ENCODE measurements around the gene LILRB1.
"Not testable (repeated sequence)": the region's sequence is repeated elsewhere in the genome, so short reads cannot be mapped to it uniquely, and the experiment has no call there.

The LILRB1 gene

DNA sequence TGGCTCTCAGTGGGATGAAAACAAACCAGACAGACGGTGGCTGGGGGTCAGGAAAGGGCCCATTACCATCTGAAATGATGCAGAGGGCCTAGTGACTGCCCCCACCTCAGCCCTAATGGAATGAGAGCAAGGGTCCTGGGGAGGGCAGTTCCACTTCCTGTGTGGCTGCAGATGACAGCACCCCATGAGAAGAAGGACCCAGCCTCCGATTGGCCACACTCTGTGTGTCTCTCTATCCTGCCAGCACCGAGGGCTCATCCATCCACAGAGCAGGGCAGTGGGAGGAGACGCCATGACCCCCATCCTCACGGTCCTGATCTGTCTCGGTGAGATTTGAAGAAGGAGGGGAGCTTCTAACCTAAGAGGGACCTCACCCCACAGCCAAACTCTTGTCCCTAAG is 498 bp downstream of the LILRB1 start:
- no peak overlapping the region for H2AK5ac ChIP-seq (ENCODE audit: low read length)
- no peak overlapping the region for H3K4me3 ChIP-seq (ENCODE audit: low read depth, low read length)
- no peak overlapping the region for H4K8ac ChIP-seq (ENCODE audit: low read depth, low read length)
- H2BK120ac ChIP-seq (ENCODE audit: insufficient read depth, low read length, poor library complexity) = no peak overlapping the region
- H3K27me3 ChIP-seq (ENCODE audit: insufficient read depth, low read length) = peaks cover 2% of the 10 kb centered on the region
- no peak for DNase-seq
- H4K12ac ChIP-seq (ENCODE audit: low read depth, low read length) = no peak overlapping the region
- H3K79me2 ChIP-seq (ENCODE audit: control insufficient read depth, insufficient read depth, low read length, poor library complexity) = no peaks in the 10 kb centered on the region
- no peak overlapping the region for H3K4me2 ChIP-seq (ENCODE audit: low read length)
- no peak overlapping the region for H3K18ac ChIP-seq (ENCODE audit: low read length)
- no peak overlapping the region for H3K14ac ChIP-seq (ENCODE audit: low read length)
- no CpG with 5 or more reads among the region's 6 CpGs for WGBS (ENCODE audit: extremely low coverage, insufficient coverage, insufficient read length)
- no peak overlapping the region for H2BK12ac ChIP-seq (ENCODE audit: low read length)
- no peak overlapping the region for H4K91ac ChIP-seq (ENCODE audit: low read depth, low read length)
- no peak overlapping the region for H2AFZ ChIP-seq (ENCODE audit: insufficient read depth, low read length, poor library complexity)
- H3K9me3 ChIP-seq (ENCODE audit: insufficient read depth, low read depth, low read length) = peaks cover 54% of the 10 kb centered on the region
- H3K23ac ChIP-seq (ENCODE audit: low read length) = no peak overlapping the region
- no peak overlapping the region for H3K9ac ChIP-seq (ENCODE audit: low read length)
- H3K36me3 ChIP-seq (ENCODE audit: control insufficient read depth in 1 of 2, insufficient read depth in 2 of 2, low read length in 2 of 2) = no peaks in the 10 kb centered on the region
- H3K27ac ChIP-seq (ENCODE audit: low read depth, low read length) = no peak overlapping the region
- H3K4me1 ChIP-seq (ENCODE audit: control insufficient read depth in 1 of 2, insufficient read depth in 2 of 2, low read length in 2 of 2) = no peaks in the 10 kb centered on the region
- no peaks in the 10 kb centered on the region for H3K79me1 ChIP-seq (ENCODE audit: low read length)
- H3K4ac ChIP-seq (ENCODE audit: low read depth, low read length) = no peak overlapping the region
- H2BK5ac ChIP-seq (ENCODE audit: low read depth, low read length, poor library complexity) = no peak overlapping the region

DNA sequence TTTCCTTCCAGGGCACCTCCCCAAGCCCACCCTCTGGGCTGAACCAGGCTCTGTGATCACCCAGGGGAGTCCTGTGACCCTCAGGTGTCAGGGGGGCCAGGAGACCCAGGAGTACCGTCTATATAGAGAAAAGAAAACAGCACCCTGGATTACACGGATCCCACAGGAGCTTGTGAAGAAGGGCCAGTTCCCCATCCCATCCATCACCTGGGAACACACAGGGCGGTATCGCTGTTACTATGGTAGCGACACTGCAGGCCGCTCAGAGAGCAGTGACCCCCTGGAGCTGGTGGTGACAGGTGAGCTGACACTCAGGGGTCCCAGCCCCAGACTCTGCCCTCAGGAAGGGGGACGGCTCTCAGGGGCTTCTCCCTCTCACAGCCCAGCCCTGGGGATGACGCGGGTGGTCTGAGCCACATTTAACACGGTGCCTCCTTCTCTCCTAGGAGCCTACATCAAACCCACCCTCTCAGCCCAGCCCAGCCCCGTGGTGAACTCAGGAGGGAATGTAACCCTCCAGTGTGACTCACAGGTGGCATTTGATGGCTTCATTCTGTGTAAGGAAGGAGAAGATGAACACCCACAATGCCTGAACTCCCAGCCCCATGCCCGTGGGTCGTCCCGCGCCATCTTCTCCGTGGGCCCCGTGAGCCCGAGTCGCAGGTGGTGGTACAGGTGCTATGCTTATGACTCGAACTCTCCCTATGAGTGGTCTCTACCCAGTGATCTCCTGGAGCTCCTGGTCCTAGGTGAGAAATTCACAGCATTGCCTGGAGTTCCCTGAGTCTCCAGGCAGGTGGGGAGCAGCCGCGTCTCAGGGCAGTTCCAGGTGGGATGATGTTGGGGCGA is 1.4 kb downstream of the LILRB1 start:
- not testable (repeated sequence) for H3K4ac ChIP-seq (ENCODE audit: low read depth, low read length); H3K23ac ChIP-seq (ENCODE audit: low read length); H4K8ac ChIP-seq (ENCODE audit: low read depth, low read length); H3K4me1 ChIP-seq (ENCODE audit: control insufficient read depth in 1 of 2, insufficient read depth in 2 of 2, low read length in 2 of 2); H2AFZ ChIP-seq (ENCODE audit: insufficient read depth, low read length, poor library complexity); H3K27me3 ChIP-seq (ENCODE audit: insufficient read depth, low read length); H3K79me2 ChIP-seq (ENCODE audit: control insufficient read depth, insufficient read depth, low read length, poor library complexity); H3K9ac ChIP-seq (ENCODE audit: low read length); H2AK5ac ChIP-seq (ENCODE audit: low read length); DNase-seq; H2BK120ac ChIP-seq (ENCODE audit: insufficient read depth, low read length, poor library complexity); H3K4me2 ChIP-seq (ENCODE audit: low read length); H4K12ac ChIP-seq (ENCODE audit: low read depth, low read length); H2BK12ac ChIP-seq (ENCODE audit: low read length); H2BK5ac ChIP-seq (ENCODE audit: low read depth, low read length, poor library complexity); H3K36me3 ChIP-seq (ENCODE audit: control insufficient read depth in 1 of 2, insufficient read depth in 2 of 2, low read length in 2 of 2); H3K18ac ChIP-seq (ENCODE audit: low read length); H3K27ac ChIP-seq (ENCODE audit: low read depth, low read length); H3K79me1 ChIP-seq (ENCODE audit: low read length); H3K14ac ChIP-seq (ENCODE audit: low read length); H4K91ac ChIP-seq (ENCODE audit: low read depth, low read length); H3K4me3 ChIP-seq (ENCODE audit: low read depth, low read length)
- no CpG with 5 or more reads among the region's 23 CpGs for WGBS (ENCODE audit: extremely low coverage, insufficient coverage, insufficient read length)
- H3K9me3 ChIP-seq (ENCODE audit: insufficient read depth, low read depth, low read length) = peaks cover 60% of the 10 kb centered on the region

DNA sequence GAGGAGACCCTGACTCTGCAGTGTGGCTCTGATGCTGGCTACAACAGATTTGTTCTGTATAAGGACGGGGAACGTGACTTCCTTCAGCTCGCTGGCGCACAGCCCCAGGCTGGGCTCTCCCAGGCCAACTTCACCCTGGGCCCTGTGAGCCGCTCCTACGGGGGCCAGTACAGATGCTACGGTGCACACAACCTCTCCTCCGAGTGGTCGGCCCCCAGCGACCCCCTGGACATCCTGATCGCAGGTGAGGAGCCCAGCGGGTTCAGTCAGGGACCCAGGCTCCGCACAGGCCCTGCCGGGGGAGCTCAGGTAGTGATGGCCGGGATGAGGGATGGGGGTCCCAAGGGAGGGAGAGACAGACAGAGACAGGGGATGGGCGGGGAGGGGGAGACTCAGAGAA is 2.2 kb downstream of the LILRB1 start:
- DNase-seq; H2AFZ ChIP-seq (ENCODE audit: insufficient read depth, low read length, poor library complexity); H4K8ac ChIP-seq (ENCODE audit: low read depth, low read length); H2BK120ac ChIP-seq (ENCODE audit: insufficient read depth, low read length, poor library complexity); H3K4me3 ChIP-seq (ENCODE audit: low read depth, low read length); H3K79me2 ChIP-seq (ENCODE audit: control insufficient read depth, insufficient read depth, low read length, poor library complexity); H3K4ac ChIP-seq (ENCODE audit: low read depth, low read length); H3K27ac ChIP-seq (ENCODE audit: low read depth, low read length); H3K9ac ChIP-seq (ENCODE audit: low read length); H3K27me3 ChIP-seq (ENCODE audit: insufficient read depth, low read length); H2AK5ac ChIP-seq (ENCODE audit: low read length); H3K4me1 ChIP-seq (ENCODE audit: control insufficient read depth in 1 of 2, insufficient read depth in 2 of 2, low read length in 2 of 2); H2BK5ac ChIP-seq (ENCODE audit: low read depth, low read length, poor library complexity); H3K36me3 ChIP-seq (ENCODE audit: control insufficient read depth in 1 of 2, insufficient read depth in 2 of 2, low read length in 2 of 2); H4K91ac ChIP-seq (ENCODE audit: low read depth, low read length); H3K14ac ChIP-seq (ENCODE audit: low read length); H3K79me1 ChIP-seq (ENCODE audit: low read length); H2BK12ac ChIP-seq (ENCODE audit: low read length); H3K18ac ChIP-seq (ENCODE audit: low read length); H3K23ac ChIP-seq (ENCODE audit: low read length); H3K4me2 ChIP-seq (ENCODE audit: low read length); H4K12ac ChIP-seq (ENCODE audit: low read depth, low read length): not testable (repeated sequence)
- no CpG with 5 or more reads among the region's 16 CpGs for WGBS (ENCODE audit: extremely low coverage, insufficient coverage, insufficient read length)
- H3K9me3 ChIP-seq (ENCODE audit: insufficient read depth, low read depth, low read length) = peaks cover 62% of the 10 kb centered on the region

GRCh38 chr19:54633401-54633800 is 3.1 kb downstream of the LILRB1 start:
- no CpG with 5 or more reads among the region's 7 CpGs for WGBS (ENCODE audit: extremely low coverage, insufficient coverage, insufficient read length)

More at GRCh38 chr19:54633401-54633800, 3.1 kb downstream of the LILRB1 start:
- Histone ChIP-seq H4K8ac (ENCODE audit: low read depth, low read length) (no peak overlapping the region), H3K18ac (ENCODE audit: low read length) (no peak overlapping the region), H3K36me3 (ENCODE audit: control insufficient read depth in 1 of 2, insufficient read depth in 2 of 2, low read length in 2 of 2) (no peaks in the 10 kb centered on the region), H3K4me3 (ENCODE audit: low read depth, low read length) (no peak overlapping the region), H3K9ac (ENCODE audit: low read length) (no peak overlapping the region), H2BK5ac (ENCODE audit: low read depth, low read length, poor library complexity) (no peak overlapping the region), H2AFZ (ENCODE audit: insufficient read depth, low read length, poor library complexity) (no peak overlapping the region), H3K4ac (ENCODE audit: low read depth, low read length) (no peak overlapping the region), H3K4me1 (ENCODE audit: control insufficient read depth in 1 of 2, insufficient read depth in 2 of 2, low read length in 2 of 2) (no peaks in the 10 kb centered on the region), H4K12ac (ENCODE audit: low read depth, low read length) (no peak overlapping the region), H3K9me3 (ENCODE audit: insufficient read depth, low read depth, low read length) (peaks cover 60% of the 10 kb centered on the region), H2AK5ac (ENCODE audit: low read length) (no peak overlapping the region), H3K79me1 (ENCODE audit: low read length) (no peaks in the 10 kb centered on the region), H2BK12ac (ENCODE audit: low read length) (no peak overlapping the region), H3K79me2 (ENCODE audit: control insufficient read depth, insufficient read depth, low read length, poor library complexity) (no peaks in the 10 kb centered on the region), H3K4me2 (ENCODE audit: low read length) (no peak overlapping the region), H4K91ac (ENCODE audit: low read depth, low read length) (no peak overlapping the region), H3K27ac (ENCODE audit: low read depth, low read length) (no peak overlapping the region), H3K23ac (ENCODE audit: low read length) (no peak overlapping the region), H3K14ac (ENCODE audit: low read length) (no peak overlapping the region), H3K27me3 (ENCODE audit: insufficient read depth, low read length) (peaks cover 2% of the 10 kb centered on the region), H2BK120ac (ENCODE audit: insufficient read depth, low read length, poor library complexity) (no peak overlapping the region)
- no peak for DNase-seq

Data from trophoblast cell (in vitro differentiated cells and primary cell).